HepG2 (cell line): ENCODE measurements around the gene CCDC8. TPM values are rescaled to one million over a fixed set of nuclear protein-coding genes. Genes with fewer than 3 reads are reported as not detected.

Experiments used
- ATAD3A ChIP-seq: sonication (generic); formaldehyde crosslinking; IDR thresholded peaks from 2 replicates; pipeline ENCODE4 v1.4.0; 2020; ENCODE audit warnings: missing genetic modification reagents
- FOXK2 ChIP-seq: fragments of 450-650 bp; IDR thresholded peaks from 2 replicates; pipeline ENCODE4 v1.6.1; 2016
- KLF6 ChIP-seq: IDR thresholded peaks from 2 replicates; pipeline ENCODE4 v1.8.0; 2016; ENCODE audit warnings: missing biosample characterization, missing genetic modification reagents
- MBNL3 ChIP-seq: fragments of 250-450 bp; sonication (Bioruptor Pico); conservative IDR thresholded peaks from 2 replicates; pipeline ENCODE4 v1.8.0; 2022; ENCODE audit warnings: mild to moderate bottlenecking, inconsistent platforms
- SALL2 ChIP-seq: sonication (generic); formaldehyde crosslinking; IDR thresholded peaks from 2 replicates; pipeline ENCODE4 v1.8.1; 2023; ENCODE audit warnings: mild to moderate bottlenecking, missing genetic modification reagents, inconsistent platforms
- SMAD3 ChIP-seq: sonication (generic); formaldehyde crosslinking; IDR thresholded peaks from 2 replicates; pipeline ENCODE4 v1.4.0; 2020; ENCODE audit warnings: missing genetic modification reagents
- SP5 ChIP-seq: IDR thresholded peaks from 2 replicates; pipeline ENCODE4 v1.6.1; 2016; ENCODE audit warnings: low read depth, borderline replicate concordance
- TAF15 ChIP-seq: fragments of 200-400 bp; formaldehyde crosslinking; IDR thresholded peaks from one replicate; pipeline ENCODE4 v1.6.1; 2018; ENCODE audit warnings: mild to moderate bottlenecking, low read depth, low read length; ENCODE audit not compliant: poor library complexity, severe bottlenecking
- TOPORS ChIP-seq: sonication (generic); formaldehyde crosslinking; IDR thresholded peaks from 2 replicates; pipeline ENCODE4 v1.8.0; 2023; ENCODE audit warnings: mild to moderate bottlenecking, missing genetic modification reagents
- ZBTB20 ChIP-seq: sonication (generic); formaldehyde crosslinking; IDR thresholded peaks from 2 replicates; pipeline ENCODE4 v1.8.1; 2023; ENCODE audit warnings: missing genetic modification reagents, low read depth, mild to moderate bottlenecking, borderline replicate concordance
- ZBTB8A ChIP-seq: sonication (generic); formaldehyde crosslinking; IDR thresholded peaks from 2 replicates; pipeline ENCODE4 v1.4.0; 2020; ENCODE audit warnings: mild to moderate bottlenecking, low read depth, missing genetic modification reagents, borderline replicate concordance
- ZNF121 ChIP-seq: sonication (generic); formaldehyde crosslinking; IDR thresholded peaks from 2 replicates; pipeline ENCODE4 v1.5.0; 2020; ENCODE audit warnings: mild to moderate bottlenecking, missing genetic modification reagents
- ZNF274 ChIP-seq: sonication (generic); formaldehyde crosslinking; IDR thresholded peaks from 2 replicates; pipeline ENCODE4 v1.5.1; 2020; ENCODE audit warnings: mild to moderate bottlenecking, missing genetic modification reagents
- ZNF468 ChIP-seq: sonication (generic); formaldehyde crosslinking; IDR thresholded peaks from 2 replicates; pipeline ENCODE4 v1.8.0; 2022; ENCODE audit warnings: mild to moderate bottlenecking, moderate library complexity, missing genetic modification reagents
- ZNF549 ChIP-seq: sonication (generic); formaldehyde crosslinking; IDR thresholded peaks from 2 replicates; pipeline ENCODE4 v1.5.0; 2020; ENCODE audit warnings: missing genetic modification reagents
- ZNF557 ChIP-seq: sonication (generic); formaldehyde crosslinking; IDR thresholded peaks from 2 replicates; pipeline ENCODE4 v1.4.0; 2020; ENCODE audit warnings: missing genetic modification reagents
- ZNF644 ChIP-seq: IDR thresholded peaks from 2 replicates; pipeline ENCODE4 v1.6.1; 2016; ENCODE audit warnings: low read depth
- ZNF7 ChIP-seq: IDR thresholded peaks from 2 replicates; pipeline ENCODE4 v1.6.1; 2016; ENCODE audit warnings: missing biosample characterization, missing genetic modification reagents
- polyA plus RNA-seq, 8 experiments: library from polyadenylated mRNA; depleted of rRNA in 3 of 8; stranded (reverse) in 7 of 8; unstranded in 1 of 8; fragments of >200 nt; fragmentation: Illumina TruSeq in 4 of 8; extraction: Trizol in 4 of 8; gene quantifications; 2 replicates each; pipeline versions ENCODE4 v1.2.1 to v1.2.3, GENCODE V29; 2011 to 2016; ENCODE audit warnings: low read depth in 4 of 8, missing spikeins in 1 of 8, mixed read lengths in 1 of 8; ENCODE audit not compliant: insufficient read depth in 1 of 8
- total RNA-seq, 5 experiments: library from RNA; depleted of rRNA; stranded (reverse); fragments of >200 nt; fragmentation: Illumina TruSeq; extraction: Trizol; gene quantifications; 2 replicates each; pipeline ENCODE4 v1.2.3, GENCODE V29; 2016; ENCODE audit warnings: low read depth in 1 of 5
- TF ChIP-seq, protein P1 (sequence below): sonication (generic); formaldehyde crosslinking; IDR thresholded peaks from 2 replicates; pipeline ENCODE4 v1.4.0; 2020; ENCODE audit warnings: missing genetic modification reagents, mild to moderate bottlenecking, borderline replicate concordance
- TF ChIP-seq, protein P2 (sequence below): IDR thresholded peaks from 2 replicates; pipeline ENCODE4 v1.6.1; 2016; ENCODE audit warnings: control low read depth
- TF ChIP-seq, protein P3 (sequence below): sonication (generic); formaldehyde crosslinking; IDR thresholded peaks from 2 replicates; pipeline ENCODE4 v1.4.0; 2020; ENCODE audit warnings: mild to moderate bottlenecking, missing genetic modification reagents
- TF ChIP-seq, protein P4 (sequence below): sonication (generic); formaldehyde crosslinking; conservative IDR thresholded peaks from 2 replicates; pipeline ENCODE4 v1.4.0; 2020; ENCODE audit warnings: missing genetic modification reagents
- TF ChIP-seq, protein P5 (sequence below): sonication (generic); formaldehyde crosslinking; IDR thresholded peaks from 2 replicates; pipeline ENCODE4 v1.4.0; 2020; ENCODE audit warnings: mild to moderate bottlenecking, missing genetic modification reagents
- TF ChIP-seq, protein P6 (sequence below): sonication (generic); formaldehyde crosslinking; IDR thresholded peaks from 2 replicates; pipeline ENCODE4 v1.8.0; 2022; ENCODE audit warnings: mild to moderate bottlenecking, missing genetic modification reagents, moderate library complexity

CCDC8 gene
- total and polyA plus RNA-seq, 2 of the 13 experiments (the other 11 are each of a cell fraction or from before 2014, with no cell fraction given), result 0.04 TPM; not detected in 1

DNA sequence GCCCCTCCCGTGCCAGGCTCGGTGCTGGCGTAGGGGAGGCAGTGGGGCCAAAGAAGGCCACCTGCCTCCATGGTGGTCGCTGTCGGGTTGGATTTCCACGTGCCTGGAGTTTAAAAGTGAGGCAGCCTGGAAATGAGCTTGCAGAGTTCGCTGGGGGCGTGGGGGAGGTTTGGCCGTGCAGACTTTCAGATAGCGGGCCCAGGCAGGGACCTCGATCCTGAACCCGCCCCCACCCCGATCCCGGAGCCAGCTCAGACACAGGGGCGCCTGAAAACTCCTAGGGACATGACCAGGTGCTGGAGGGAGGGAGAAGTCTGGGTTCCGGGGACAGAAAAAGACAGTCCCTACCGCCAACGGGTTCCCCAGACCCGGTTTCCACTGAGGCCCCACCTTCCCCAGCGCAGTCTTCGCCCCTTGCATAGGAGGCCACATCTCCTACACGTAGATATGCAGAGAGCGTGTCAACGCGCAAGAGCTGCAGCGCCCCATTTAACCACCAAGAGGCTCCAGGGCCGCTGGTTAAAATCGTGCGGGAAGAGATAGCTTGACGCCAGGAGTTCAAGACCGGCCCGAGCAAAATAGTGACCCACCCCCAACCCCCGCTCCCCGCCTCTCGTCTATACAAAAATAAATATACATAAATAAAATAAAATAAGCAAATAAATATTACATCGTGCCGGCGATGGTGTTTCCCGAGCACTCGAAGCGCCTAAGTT, 8.5 kb downstream of the CCDC8 start (continued):
- TF ChIP-seq, protein P1, sequence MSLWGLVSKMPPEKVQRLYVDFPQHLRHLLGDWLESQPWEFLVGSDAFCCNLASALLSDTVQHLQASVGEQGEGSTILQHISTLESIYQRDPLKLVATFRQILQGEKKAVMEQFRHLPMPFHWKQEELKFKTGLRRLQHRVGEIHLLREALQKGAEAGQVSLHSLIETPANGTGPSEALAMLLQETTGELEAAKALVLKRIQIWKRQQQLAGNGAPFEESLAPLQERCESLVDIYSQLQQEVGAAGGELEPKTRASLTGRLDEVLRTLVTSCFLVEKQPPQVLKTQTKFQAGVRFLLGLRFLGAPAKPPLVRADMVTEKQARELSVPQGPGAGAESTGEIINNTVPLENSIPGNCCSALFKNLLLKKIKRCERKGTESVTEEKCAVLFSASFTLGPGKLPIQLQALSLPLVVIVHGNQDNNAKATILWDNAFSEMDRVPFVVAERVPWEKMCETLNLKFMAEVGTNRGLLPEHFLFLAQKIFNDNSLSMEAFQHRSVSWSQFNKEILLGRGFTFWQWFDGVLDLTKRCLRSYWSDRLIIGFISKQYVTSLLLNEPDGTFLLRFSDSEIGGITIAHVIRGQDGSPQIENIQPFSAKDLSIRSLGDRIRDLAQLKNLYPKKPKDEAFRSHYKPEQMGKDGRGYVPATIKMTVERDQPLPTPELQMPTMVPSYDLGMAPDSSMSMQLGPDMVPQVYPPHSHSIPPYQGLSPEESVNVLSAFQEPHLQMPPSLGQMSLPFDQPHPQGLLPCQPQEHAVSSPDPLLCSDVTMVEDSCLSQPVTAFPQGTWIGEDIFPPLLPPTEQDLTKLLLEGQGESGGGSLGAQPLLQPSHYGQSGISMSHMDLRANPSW (CRISPR knock-in tag), result 0 out of 2 replicates have a peak, but pooled peaks have one; percentile 4
- 0 out of 2 replicates have a peak, but pooled peaks have one; percentile 1 for TF ChIP-seq ZNF557
- no peak for TF ChIP-seq ATAD3A (CRISPR knock-in tag)
- no peak for TF ChIP-seq ZNF468 (CRISPR knock-in tag)
- no peak for TF ChIP-seq MBNL3
- 0 out of 2 replicates have a peak, but pooled peaks have one; percentile 2 for TF ChIP-seq ZNF121 (CRISPR knock-in tag)
- TF ChIP-seq FOXK2, result no peak
- TF ChIP-seq SALL2 (CRISPR knock-in tag), result peak; percentile 27; the same call in 1 of the 2 replicates
- TF ChIP-seq ZBTB8A, result no peak
- TF ChIP-seq, protein P2, sequence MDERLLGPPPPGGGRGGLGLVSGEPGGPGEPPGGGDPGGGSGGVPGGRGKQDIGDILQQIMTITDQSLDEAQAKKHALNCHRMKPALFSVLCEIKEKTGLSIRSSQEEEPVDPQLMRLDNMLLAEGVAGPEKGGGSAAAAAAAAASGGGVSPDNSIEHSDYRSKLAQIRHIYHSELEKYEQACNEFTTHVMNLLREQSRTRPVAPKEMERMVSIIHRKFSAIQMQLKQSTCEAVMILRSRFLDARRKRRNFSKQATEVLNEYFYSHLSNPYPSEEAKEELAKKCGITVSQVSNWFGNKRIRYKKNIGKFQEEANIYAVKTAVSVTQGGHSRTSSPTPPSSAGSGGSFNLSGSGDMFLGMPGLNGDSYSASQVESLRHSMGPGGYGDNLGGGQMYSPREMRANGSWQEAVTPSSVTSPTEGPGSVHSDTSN (CRISPR knock-in tag), result no peak
- TF ChIP-seq ZNF274 (CRISPR knock-in tag), result no peak
- peak; percentile 22 for TF ChIP-seq TAF15
- 0 out of 2 replicates have a peak, but pooled peaks have one; percentile 10 for TF ChIP-seq TOPORS
- TF ChIP-seq ZNF549 (CRISPR knock-in tag), result no peak
- TF ChIP-seq ZBTB20 (CRISPR knock-in tag), result peak; percentile 11; the same call in 1 of the 2 replicates
- TF ChIP-seq, protein P3, sequence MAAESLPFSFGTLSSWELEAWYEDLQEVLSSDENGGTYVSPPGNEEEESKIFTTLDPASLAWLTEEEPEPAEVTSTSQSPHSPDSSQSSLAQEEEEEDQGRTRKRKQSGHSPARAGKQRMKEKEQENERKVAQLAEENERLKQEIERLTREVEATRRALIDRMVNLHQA (CRISPR knock-in tag), result no peak
- no peak for TF ChIP-seq ZNF644
- TF ChIP-seq, protein P4, sequence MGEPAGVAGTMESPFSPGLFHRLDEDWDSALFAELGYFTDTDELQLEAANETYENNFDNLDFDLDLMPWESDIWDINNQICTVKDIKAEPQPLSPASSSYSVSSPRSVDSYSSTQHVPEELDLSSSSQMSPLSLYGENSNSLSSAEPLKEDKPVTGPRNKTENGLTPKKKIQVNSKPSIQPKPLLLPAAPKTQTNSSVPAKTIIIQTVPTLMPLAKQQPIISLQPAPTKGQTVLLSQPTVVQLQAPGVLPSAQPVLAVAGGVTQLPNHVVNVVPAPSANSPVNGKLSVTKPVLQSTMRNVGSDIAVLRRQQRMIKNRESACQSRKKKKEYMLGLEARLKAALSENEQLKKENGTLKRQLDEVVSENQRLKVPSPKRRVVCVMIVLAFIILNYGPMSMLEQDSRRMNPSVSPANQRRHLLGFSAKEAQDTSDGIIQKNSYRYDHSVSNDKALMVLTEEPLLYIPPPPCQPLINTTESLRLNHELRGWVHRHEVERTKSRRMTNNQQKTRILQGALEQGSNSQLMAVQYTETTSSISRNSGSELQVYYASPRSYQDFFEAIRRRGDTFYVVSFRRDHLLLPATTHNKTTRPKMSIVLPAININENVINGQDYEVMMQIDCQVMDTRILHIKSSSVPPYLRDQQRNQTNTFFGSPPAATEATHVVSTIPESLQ (CRISPR knock-in tag), result no peak
- TF ChIP-seq KLF6 (CRISPR knock-in tag), result no peak; the same call in 1 of the 2 replicates
- no peak for TF ChIP-seq SMAD3
- TF ChIP-seq SP5, result no peak
- TF ChIP-seq, protein P5, sequence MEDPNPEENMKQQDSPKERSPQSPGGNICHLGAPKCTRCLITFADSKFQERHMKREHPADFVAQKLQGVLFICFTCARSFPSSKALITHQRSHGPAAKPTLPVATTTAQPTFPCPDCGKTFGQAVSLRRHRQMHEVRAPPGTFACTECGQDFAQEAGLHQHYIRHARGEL, result no peak
- TF ChIP-seq, protein P6, sequence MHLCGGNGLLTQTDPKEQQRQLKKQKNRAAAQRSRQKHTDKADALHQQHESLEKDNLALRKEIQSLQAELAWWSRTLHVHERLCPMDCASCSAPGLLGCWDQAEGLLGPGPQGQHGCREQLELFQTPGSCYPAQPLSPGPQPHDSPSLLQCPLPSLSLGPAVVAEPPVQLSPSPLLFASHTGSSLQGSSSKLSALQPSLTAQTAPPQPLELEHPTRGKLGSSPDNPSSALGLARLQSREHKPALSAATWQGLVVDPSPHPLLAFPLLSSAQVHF (CRISPR knock-in tag), result no peak; the same call in 1 of the 2 replicates
- TF ChIP-seq ZNF7 (CRISPR knock-in tag), result no peak
